Measurements from ENCODE around the gene SLC6A3.

Gene SLC6A3

GRCh38 chr5:1344975-1345838, 100.0 kb downstream of the SLC6A3 start, which contains the start of gene CLPTM1L:
Gene CLPTM1L, minus strand, starts transcription at chr5:1345099. Its CDS starts 258 bp downstream, at chr5:1344841.
- peak; percentile 84 for DNase-seq

- peak; percentile 48 for DNase-seq
Observed at GRCh38 chr5:1343931-1344901, 101.0 kb downstream of the SLC6A3 start.

GRCh38 chr5:1343315-1343751, 101.9 kb downstream of the SLC6A3 start:
- DNase-seq = no peak

Data from NCI-H2171 treated with DMSO at 0.1 percent for 48 hours (cell line).